Hematopoietic multipotent progenitor cell treated with erythropoietin and hydrocortisone succinate and interleukin-3 and kit ligand, for 17 days (in vitro differentiated cells): ENCODE data around the gene ASZ1.
"Not testable (repeated sequence)": the region's sequence is repeated elsewhere in the genome, so short reads cannot be mapped to it uniquely, and the experiment has no call there.

Experiments
- DNase-seq: peaks from one replicate; pipeline ENCODE4 v3.0.0-alpha.2; 2015; ENCODE audit warnings: low spot score

Gene ASZ1

DNA sequence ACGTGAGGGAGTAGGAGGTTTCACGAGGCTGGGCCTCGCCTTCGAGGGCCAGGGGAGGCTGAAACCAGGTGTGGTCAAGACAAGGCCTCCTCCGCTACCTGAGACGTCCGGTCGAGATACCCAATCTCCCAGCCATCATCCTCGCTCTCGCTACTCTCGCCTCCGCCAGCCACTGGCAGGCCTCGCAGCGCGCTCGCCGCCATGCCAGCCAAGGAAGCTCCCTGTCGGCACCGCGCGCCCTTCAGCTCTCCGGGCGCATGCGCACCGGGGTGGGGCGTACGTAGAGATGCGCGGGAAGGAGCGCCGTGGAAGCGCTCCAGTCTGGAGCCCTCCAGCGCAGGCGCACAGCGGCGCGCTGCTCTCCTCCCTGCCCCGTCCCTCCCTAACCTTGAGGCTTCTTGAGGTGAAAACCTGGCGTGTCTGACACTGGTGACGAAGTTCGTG, at the start of gene ASZ1:
ASZ1 (minus strand) TSS at position 236 of the 444 bp plus-strand sequence; CDS start at position 203, 33 bp downstream.
- no peak for DNase-seq

GRCh38 chr7:117476557-117477215, 49.4 kb upstream of the ASZ1 start:
- no peak for DNase-seq

GRCh38 chr7:117472335-117472734, 45.0 kb upstream of the ASZ1 start:
- DNase-seq: no peak

GRCh38 chr7:117470777-117471176, 43.5 kb upstream of the ASZ1 start:
- no peak for DNase-seq

- DNase-seq: no peak
These were observed 40.9 kb upstream of the ASZ1 start for GRCh38 chr7:117468174-117468573.

DNA sequence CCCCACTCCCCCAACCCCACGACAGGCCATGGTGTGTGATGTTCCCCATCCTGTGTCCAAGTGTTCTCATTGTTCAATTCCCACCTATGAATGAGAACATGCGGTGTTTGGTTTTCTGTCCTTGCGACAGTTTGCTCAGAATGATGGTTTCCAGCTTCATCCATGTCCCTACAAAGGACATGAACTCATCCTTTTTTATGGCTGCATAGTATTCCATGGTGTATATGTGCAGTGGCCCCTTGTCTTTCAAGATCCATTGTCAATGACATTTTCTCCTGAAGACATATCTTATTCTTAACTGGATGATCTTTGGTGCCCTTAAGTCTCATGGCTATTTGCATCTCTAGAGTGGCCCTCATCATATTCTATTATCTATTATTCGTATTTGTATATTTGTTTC, 33.5 kb upstream of the ASZ1 start:
- DNase-seq: not testable (repeated sequence)

GRCh38 chr7:117459735-117460134, 32.4 kb upstream of the ASZ1 start:
- no peak for DNase-seq

- DNase-seq: no peak
These were observed 31.8 kb upstream of the ASZ1 start for GRCh38 chr7:117458977-117459583.

DNA sequence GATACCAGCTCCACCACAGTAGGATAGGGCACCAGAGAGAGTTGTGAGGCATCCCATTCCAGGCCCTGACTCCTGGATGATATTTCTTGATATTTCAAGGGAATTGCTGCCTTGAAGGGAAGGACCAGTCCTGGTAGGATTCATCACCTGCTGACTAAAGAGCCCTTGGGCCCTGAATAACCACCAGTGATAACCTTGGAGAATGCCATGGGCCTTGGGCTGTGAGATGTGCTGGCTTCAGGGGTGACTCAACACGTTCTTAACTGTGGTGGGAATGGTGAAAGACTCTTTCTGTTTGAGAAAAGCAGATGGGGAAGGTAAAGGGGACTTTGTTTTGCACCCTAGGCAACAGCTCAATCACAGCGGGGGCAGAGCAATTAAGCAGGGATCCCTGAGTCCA, 21.4 kb upstream of the ASZ1 start:
- no peak for DNase-seq

DNA sequence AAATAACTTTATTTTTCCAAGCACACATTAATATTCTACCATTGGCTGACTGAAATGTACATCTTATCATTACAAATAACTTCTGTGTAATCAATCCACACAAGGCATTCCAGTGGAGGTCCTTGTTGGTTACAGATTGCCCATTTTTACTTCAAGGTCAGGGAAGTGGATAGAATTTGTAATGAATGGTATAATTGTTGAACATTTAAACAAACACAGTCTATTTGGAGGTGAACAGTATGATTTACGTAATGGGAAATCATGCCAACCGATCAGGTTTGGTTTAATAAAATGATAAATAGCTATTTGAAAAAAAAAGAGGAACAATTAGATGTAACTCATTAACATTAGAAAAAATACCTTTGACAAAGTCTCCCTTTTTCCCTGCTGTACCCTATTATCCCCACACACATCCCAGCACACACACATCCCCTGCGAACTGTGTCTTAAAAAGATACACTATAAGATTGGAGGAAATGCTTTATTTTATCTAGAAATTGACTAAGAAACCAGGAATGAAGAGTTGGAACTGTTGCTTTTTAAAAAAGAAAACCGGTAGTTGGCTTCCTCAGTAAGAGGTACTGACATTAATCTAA, 19.0 kb upstream of the ASZ1 start:
- DNase-seq: no peak

DNA sequence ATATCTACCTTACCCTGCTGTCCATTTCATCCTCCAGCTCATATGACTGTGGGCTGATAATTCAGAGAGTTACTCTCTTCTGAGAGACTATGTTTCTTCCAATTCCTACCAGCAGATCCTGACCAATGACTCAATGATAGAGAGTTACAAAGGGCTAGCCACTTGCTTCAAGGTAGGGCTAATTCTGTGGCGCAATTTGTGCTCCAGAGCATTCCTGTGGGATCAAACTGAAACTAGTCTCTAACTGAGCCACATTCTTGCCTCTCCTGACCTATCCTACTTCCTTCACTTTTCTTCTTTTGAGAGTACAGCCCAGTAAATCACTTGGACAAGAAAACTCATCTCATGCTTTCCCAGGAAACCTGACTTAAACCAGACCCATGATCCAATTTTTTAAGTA, 17.9 kb upstream of the ASZ1 start:
- DNase-seq: no peak

- DNase-seq: no peak
These were observed 17.4 kb upstream of the ASZ1 start for GRCh38 chr7:117444646-117445045.

- no peak for DNase-seq
These were observed 8.3 kb upstream of the ASZ1 start for GRCh38 chr7:117435475-117436043.

- DNase-seq: no peak
These were observed 3.0 kb downstream of the ASZ1 start for GRCh38 chr7:117424090-117424829.

DNA sequence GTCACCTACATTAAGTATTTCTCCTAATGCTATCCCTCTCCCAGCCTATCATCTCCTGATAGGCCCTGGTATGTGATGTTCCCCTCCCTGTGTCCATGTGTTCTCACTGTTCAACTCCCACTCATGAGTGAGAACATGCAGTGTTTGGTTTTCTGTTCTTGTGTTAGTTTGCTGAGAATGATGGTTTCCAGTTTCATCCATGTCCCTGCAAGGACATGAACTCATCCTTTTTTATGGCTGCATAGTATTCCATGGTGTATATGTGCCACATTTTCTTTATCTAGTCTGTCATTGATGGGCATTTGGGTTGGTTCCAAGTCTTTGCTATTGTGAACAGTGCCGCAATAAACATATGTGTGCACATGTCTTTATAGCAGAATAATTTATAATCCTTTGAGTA, 12.7 kb downstream of the ASZ1 start:
- DNase-seq: not testable (repeated sequence)

DNA sequence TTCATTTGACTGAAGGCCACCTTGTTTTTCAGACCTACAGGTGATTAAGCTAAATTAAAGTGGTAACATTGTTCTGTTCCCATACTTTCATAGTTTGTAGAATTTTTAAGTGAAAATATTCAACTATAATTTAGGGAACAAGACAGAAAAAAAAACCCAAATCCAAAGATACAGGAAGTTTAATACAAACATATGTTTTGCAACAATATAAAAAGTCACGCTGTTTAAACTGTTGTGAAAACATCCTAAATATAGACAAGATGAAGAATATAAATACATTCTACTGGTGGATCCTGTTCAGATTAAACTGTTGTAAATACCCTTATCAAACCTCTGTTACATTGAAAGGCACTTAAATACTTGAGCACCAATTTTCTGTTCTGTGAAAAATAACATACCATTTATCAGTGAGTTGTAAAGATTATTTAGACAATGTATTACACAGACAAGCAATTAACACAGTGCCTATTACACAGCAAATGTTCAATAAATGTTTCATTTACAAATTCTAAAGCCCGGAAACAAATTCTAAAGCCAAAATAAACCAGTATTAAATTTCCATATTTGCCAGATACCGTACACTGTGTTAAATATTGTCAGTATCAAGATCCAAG, 14.2 kb downstream of the ASZ1 start:
- DNase-seq: no peak

GRCh38 chr7:117412390-117412789, 14.9 kb downstream of the ASZ1 start:
- DNase-seq: no peak

- no peak for DNase-seq
These were observed 15.8 kb downstream of the ASZ1 start for GRCh38 chr7:117411539-117411938.

GRCh38 chr7:117408831-117409230, 18.5 kb downstream of the ASZ1 start:
- DNase-seq: no peak

- DNase-seq: no peak
These were observed 21.8 kb downstream of the ASZ1 start for GRCh38 chr7:117405519-117405918.

- DNase-seq: no peak
These were observed 23.6 kb downstream of the ASZ1 start for GRCh38 chr7:117403737-117404136.

DNA sequence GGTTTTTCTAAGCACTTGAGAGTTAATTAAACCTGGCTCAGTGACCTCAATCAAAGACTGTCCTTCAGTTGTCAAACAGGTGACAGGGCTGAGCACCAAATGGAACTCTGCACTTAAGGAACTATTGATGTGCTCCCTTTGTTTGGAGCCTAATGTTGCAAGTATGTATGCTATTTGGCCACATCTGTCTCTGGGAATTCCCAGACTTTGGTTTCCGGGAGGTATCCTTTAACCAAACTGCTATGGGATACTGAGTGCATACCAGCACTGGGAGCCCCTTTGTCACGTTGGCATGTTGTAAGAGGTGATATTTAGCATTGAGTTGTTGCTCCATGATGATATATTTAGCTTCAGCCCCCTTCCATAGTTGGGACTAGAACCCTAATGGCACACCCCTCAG, 25.2 kb downstream of the ASZ1 start:
- no peak for DNase-seq
